Uterus (tissue), 2 donors: ENCODE data around the gene ADGRD1.

Experiments used
- CTCF ChIP-seq, 4 experiments: fragments of 200-600 bp in 2 of 4; fragments of 450-650 bp in 2 of 4; sonication (generic) in 2 of 4; IDR thresholded peaks; one replicate each; pipeline ENCODE4 v1.5.1; 2016 to 2019; ENCODE audit warnings: antibody characterized with exemption in 4 of 4, mild to moderate bottlenecking in 2 of 4, moderate library complexity in 1 of 4
- POLR2A ChIP-seq, 2 donors: fragments of 450-650 bp; IDR thresholded peaks; one replicate each; pipeline ENCODE4 v1.6.1; 2016; ENCODE audit warnings: antibody characterized with exemption in 2 of 2, mild to moderate bottlenecking in 1 of 2, moderate library complexity in 1 of 2

- TF ChIP-seq CTCF (IDR thresholded peaks at IDR 0.05), result no peak
- TF ChIP-seq POLR2A (IDR thresholded peaks at IDR 0.05), result no peak
Observed at GRCh38 chr12:130937063-130937462, 16.6 kb upstream of the ADGRD1 start.
